ENCODE measurements around the gene C5orf46. TPM values are rescaled to one million over a fixed set of nuclear protein-coding genes. Genes with fewer than 3 reads are reported as not detected.
A peak's percentile ranks its signal among the peaks of the same experiment; 100 is the strongest.

The C5orf46 gene
- total RNA-seq, 1 experiment from 2014 or later, result not detected

DNA sequence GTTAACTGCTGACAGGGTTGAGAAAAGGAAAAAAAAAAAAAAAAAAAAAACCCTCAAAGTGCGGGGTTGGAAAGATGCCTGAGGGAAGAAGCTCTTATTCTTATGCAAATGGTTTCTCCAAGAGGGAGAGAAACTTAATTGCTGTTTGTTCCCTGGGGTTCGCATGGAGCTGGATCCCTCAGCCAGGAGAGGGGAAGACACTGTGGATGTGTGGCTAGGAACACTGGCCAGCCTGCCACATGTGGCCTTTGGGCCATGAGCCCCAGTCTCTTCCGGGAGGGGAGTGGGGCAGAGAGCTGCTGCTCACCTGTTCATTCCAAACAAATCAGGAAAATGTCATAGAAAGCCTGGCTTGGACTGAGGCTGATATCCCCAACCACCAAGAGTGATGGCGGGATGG, 37.2 kb downstream of the C5orf46 start (continued):
- TF ChIP-seq AR (CRISPR knock-in tag; IDR thresholded peaks at IDR 0.05), result peak; percentile 87
- TF ChIP-seq NFYB (CRISPR knock-in tag; conservative IDR thresholded peaks at IDR 0.05; ENCODE audit: low read depth), result no peak
- peak; percentile 85; the same call in 1 of the 2 replicates for TF ChIP-seq KAT7 (CRISPR knock-in tag; IDR thresholded peaks at IDR 0.05; ENCODE audit: borderline replicate concordance)
- TF ChIP-seq, protein P1, sequence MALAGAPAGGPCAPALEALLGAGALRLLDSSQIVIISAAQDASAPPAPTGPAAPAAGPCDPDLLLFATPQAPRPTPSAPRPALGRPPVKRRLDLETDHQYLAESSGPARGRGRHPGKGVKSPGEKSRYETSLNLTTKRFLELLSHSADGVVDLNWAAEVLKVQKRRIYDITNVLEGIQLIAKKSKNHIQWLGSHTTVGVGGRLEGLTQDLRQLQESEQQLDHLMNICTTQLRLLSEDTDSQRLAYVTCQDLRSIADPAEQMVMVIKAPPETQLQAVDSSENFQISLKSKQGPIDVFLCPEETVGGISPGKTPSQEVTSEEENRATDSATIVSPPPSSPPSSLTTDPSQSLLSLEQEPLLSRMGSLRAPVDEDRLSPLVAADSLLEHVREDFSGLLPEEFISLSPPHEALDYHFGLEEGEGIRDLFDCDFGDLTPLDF (CRISPR knock-in tag; IDR thresholded peaks at IDR 0.05), result no peak
- TF ChIP-seq ZNF396 (CRISPR knock-in tag; IDR thresholded peaks at IDR 0.05; ENCODE audit: borderline replicate concordance), result no peak
- no peak for TF ChIP-seq MAX (CRISPR knock-in tag; IDR thresholded peaks at IDR 0.05)
- TF ChIP-seq IRF2 (CRISPR knock-in tag; IDR thresholded peaks at IDR 0.05; ENCODE audit: borderline replicate concordance, low read depth), result no peak
- TF ChIP-seq, protein P2, sequence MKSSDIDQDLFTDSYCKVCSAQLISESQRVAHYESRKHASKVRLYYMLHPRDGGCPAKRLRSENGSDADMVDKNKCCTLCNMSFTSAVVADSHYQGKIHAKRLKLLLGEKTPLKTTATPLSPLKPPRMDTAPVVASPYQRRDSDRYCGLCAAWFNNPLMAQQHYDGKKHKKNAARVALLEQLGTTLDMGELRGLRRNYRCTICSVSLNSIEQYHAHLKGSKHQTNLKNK (CRISPR knock-in tag; IDR thresholded peaks at IDR 0.05), result no peak
- no peak for TF ChIP-seq ESRRA (CRISPR knock-in tag; IDR thresholded peaks at IDR 0.05; ENCODE audit: borderline replicate concordance)
- TF ChIP-seq, protein P3, sequence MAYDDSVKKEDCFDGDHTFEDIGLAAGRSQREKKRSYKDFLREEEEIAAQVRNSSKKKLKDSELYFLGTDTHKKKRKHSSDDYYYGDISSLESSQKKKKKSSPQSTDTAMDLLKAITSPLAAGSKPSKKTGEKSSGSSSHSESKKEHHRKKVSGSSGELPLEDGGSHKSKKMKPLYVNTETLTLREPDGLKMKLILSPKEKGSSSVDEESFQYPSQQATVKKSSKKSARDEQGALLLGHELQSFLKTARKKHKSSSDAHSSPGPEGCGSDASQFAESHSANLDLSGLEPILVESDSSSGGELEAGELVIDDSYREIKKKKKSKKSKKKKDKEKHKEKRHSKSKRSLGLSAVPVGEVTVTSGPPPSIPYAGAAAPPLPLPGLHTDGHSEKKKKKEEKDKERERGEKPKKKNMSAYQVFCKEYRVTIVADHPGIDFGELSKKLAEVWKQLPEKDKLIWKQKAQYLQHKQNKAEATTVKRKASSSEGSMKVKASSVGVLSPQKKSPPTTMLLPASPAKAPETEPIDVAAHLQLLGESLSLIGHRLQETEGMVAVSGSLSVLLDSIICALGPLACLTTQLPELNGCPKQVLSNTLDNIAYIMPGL (CRISPR knock-in tag; IDR thresholded peaks at IDR 0.05), result no peak
- TF ChIP-seq ZNF121 (CRISPR knock-in tag; IDR thresholded peaks at IDR 0.05), result no peak
- TF ChIP-seq JAZF1 (CRISPR knock-in tag; IDR thresholded peaks at IDR 0.05), result no peak
- TF ChIP-seq ETV6 (CRISPR knock-in tag; IDR thresholded peaks at IDR 0.05), result peak; percentile 39; the same call in 1 of the 2 replicates
- TF ChIP-seq, protein P4, sequence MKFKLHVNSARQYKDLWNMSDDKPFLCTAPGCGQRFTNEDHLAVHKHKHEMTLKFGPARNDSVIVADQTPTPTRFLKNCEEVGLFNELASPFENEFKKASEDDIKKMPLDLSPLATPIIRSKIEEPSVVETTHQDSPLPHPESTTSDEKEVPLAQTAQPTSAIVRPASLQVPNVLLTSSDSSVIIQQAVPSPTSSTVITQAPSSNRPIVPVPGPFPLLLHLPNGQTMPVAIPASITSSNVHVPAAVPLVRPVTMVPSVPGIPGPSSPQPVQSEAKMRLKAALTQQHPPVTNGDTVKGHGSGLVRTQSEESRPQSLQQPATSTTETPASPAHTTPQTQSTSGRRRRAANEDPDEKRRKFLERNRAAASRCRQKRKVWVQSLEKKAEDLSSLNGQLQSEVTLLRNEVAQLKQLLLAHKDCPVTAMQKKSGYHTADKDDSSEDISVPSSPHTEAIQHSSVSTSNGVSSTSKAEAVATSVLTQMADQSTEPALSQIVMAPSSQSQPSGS (CRISPR knock-in tag; IDR thresholded peaks at IDR 0.05; ENCODE audit: borderline replicate concordance, low read depth), result no peak
- TF ChIP-seq FOXP4 (CRISPR knock-in tag; IDR thresholded peaks at IDR 0.05), result no peak
- TF ChIP-seq TEAD1 (CRISPR knock-in tag; IDR thresholded peaks at IDR 0.05), result no peak; the same call in 1 of the 2 replicates
- TF ChIP-seq, protein P5, sequence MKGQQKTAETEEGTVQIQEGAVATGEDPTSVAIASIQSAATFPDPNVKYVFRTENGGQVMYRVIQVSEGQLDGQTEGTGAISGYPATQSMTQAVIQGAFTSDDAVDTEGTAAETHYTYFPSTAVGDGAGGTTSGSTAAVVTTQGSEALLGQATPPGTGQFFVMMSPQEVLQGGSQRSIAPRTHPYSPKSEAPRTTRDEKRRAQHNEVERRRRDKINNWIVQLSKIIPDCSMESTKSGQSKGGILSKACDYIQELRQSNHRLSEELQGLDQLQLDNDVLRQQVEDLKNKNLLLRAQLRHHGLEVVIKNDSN (CRISPR knock-in tag; IDR thresholded peaks at IDR 0.05), result no peak
- TF ChIP-seq SP1 (CRISPR knock-in tag; conservative IDR thresholded peaks at IDR 0.05), result no peak
- TF ChIP-seq FOXK1 (CRISPR knock-in tag; IDR thresholded peaks at IDR 0.05), result 0 out of 2 replicates have a peak, but pooled peaks have one; percentile 39
- TF ChIP-seq NR2C2 (CRISPR knock-in tag; IDR thresholded peaks at IDR 0.05), result no peak
- no peak for TF ChIP-seq TEAD4 (CRISPR knock-in tag; IDR thresholded peaks at IDR 0.05)
- no peak for TF ChIP-seq RELA (CRISPR knock-in tag; IDR thresholded peaks at IDR 0.05; ENCODE audit: borderline replicate concordance)
- TF ChIP-seq ATF1 (CRISPR knock-in tag; IDR thresholded peaks at IDR 0.05), result no peak
- TF ChIP-seq E2F5 (CRISPR knock-in tag; IDR thresholded peaks at IDR 0.05), result no peak
- no peak for TF ChIP-seq CTCF (IDR thresholded peaks at IDR 0.05)
- no peak for TF ChIP-seq SMAD3 (CRISPR knock-in tag; IDR thresholded peaks at IDR 0.05; ENCODE audit: borderline replicate concordance)

Measured in WTC11 (cell line).